ENCODE results near the gene S100A3. TPM values are rescaled to one million over a fixed set of nuclear protein-coding genes. Genes with fewer than 3 reads are reported as not detected.

S100A3 gene
- total and polyA plus RNA-seq, 2 of the 8 experiments (the other 6 are each of a cell fraction or from before 2014, with no cell fraction given): 0.26 to 0.47 TPM

DNA sequence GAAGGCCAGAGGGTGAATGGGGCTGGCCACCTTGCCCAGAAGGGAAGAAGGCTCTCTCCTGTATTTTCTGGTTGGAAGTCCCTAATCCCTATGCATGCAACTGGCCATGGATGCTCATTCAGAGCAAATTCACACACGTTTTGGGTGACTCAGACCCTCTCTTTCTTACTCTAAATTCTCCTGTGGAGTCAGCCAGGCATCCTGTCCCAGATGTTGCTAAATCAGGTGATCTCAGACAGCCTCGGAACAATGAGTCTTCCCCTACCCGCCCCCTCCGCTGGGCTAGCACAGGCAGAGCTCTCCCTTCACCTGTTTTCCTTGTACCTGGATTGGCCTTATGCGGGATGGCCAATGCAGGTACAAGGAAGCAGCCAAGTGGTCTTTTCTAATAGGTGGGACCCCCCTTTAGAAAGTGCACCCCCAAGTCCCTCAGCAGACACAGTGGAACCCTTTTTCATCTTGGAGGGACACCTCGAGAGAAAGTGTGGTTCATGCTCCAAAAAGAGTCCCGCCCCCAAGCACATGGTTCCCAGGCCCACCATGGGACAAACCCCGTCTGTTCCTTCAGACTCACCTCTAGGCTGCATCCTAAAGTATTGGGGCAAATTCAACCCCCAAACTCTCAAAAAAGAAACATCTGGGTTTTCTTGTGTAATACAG is 21.9 kb downstream of the S100A3 start (continued):
- TF ChIP-seq ZNF274 (IDR thresholded peaks at IDR 0.05; ENCODE audit: borderline replicate concordance, extremely low read depth, low read length) (no peak), KDM4A (IDR thresholded peaks at IDR 0.05; ENCODE audit: low read depth, low read length, severe bottlenecking) (no peak), RXRA (IDR thresholded peaks at IDR 0.05; ENCODE audit: insufficient read depth, low read depth, low read length) (no peak), BCL11A (IDR thresholded peaks at IDR 0.05; ENCODE audit: low read depth in 2 of 2, low read length in 2 of 2) (no peak)
- TF ChIP-seq, protein P1, sequence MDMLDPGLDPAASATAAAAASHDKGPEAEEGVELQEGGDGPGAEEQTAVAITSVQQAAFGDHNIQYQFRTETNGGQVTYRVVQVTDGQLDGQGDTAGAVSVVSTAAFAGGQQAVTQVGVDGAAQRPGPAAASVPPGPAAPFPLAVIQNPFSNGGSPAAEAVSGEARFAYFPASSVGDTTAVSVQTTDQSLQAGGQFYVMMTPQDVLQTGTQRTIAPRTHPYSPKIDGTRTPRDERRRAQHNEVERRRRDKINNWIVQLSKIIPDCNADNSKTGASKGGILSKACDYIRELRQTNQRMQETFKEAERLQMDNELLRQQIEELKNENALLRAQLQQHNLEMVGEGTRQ (IDR thresholded peaks at IDR 0.05; ENCODE audit: low read length): no peak
- TF ChIP-seq, protein P2, sequence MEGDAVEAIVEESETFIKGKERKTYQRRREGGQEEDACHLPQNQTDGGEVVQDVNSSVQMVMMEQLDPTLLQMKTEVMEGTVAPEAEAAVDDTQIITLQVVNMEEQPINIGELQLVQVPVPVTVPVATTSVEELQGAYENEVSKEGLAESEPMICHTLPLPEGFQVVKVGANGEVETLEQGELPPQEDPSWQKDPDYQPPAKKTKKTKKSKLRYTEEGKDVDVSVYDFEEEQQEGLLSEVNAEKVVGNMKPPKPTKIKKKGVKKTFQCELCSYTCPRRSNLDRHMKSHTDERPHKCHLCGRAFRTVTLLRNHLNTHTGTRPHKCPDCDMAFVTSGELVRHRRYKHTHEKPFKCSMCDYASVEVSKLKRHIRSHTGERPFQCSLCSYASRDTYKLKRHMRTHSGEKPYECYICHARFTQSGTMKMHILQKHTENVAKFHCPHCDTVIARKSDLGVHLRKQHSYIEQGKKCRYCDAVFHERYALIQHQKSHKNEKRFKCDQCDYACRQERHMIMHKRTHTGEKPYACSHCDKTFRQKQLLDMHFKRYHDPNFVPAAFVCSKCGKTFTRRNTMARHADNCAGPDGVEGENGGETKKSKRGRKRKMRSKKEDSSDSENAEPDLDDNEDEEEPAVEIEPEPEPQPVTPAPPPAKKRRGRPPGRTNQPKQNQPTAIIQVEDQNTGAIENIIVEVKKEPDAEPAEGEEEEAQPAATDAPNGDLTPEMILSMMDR (IDR thresholded peaks at IDR 0.05; ENCODE audit: control extremely low read depth in 1 of 3, insufficient read depth in 1 of 3, low read depth in 1 of 3, low read length in 3 of 3): no peak

Measured in H1 (cell line).